Measurements from ENCODE around the gene ZNF705A.
"Not testable (repeated sequence)": the region's sequence is repeated elsewhere in the genome, so short reads cannot be mapped to it uniquely, and the experiment has no call there.

The ZNF705A gene

GRCh38 chr12:8156845-8157244, at the start of gene ZNF705A:
Gene ZNF705A (plus strand): TSS chr12:8157015. CDS start chr12:8172626, 15,611 bp downstream.
- no peak for DNase-seq

GRCh38 chr12:8108808-8109398, 47.9 kb upstream of the ZNF705A start:
- peak; percentile 80 for DNase-seq

DNA sequence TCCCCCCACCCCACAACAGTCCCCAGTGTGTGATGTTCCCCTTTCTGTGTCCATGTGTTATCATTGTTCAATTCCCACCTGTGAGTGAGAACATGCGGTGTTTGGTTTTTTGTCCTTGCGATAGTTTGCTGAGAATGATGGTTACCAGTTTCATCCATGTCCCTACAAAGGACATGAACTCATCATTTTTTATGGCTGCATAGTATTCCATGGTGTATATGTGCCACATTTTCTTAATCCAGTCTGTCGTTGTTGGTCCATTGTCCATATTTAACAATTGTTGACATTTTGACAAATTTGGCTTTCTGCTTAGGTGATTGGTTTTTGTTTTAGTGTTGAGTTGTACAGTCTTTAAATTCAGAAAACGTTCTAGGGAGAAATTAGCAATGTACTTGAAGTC, 43.7 kb upstream of the ZNF705A start:
- not testable (repeated sequence) for DNase-seq

DNA sequence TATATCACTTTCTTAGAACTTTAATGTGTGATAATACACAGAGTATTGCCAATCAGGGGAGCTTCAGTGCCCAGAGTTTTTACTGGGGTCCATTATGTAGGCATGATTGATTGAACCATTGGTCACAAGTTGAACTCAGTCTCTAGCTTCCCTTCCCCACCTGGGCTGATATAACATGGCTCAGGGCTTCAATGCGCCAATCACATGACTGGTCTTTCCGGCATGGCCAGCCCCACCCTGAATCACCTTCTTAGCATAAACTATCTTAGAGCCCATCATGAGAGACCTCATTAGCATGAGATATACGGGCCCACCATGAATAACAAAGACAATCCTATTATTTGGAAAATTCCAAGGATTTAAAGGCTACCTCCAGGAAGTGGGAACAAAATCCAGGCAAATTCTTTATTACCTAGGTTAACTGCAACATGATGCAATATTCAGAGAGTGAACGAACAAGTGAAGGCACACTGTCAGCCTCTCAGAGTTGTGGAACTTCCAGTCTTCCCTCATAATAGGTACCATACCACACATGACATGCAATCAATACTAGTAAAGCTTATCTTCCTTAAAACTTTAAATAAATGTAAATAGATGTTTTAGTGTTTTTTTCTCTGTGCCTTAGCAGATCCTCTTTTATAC, 36.6 kb upstream of the ZNF705A start:
- no peak for DNase-seq

- DNase-seq, result no peak
Observed at GRCh38 chr12:8123124-8123912, 33.5 kb upstream of the ZNF705A start, which contains the start of gene CLEC4A. Gene CLEC4A (plus strand): TSS chr12:8123617. CDS start chr12:8123879, 262 bp downstream.

DNA sequence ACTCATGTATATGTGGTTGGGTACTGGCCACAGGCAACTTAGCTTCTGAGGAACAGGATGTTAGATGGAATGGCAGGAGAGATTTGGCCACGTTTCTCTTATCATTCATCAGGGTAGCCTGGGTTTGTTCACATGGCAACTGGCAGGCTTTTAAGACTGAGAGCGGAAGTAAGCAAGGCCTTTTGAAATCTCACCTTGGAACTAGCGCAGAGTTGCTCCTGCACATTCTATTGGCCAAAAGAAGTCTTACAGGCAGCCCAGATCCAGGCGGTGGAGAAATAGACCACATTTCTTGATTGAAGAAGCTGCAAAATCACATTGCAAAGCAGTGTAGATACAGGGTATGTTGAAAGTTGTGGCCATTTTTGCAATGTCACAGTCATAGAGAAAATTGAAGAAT, 29.7 kb upstream of the ZNF705A start:
- DNase-seq, result peak; percentile 1

- not testable (repeated sequence) for DNase-seq
Observed at GRCh38 chr12:8133636-8134397, 23.0 kb upstream of the ZNF705A start.

DNA sequence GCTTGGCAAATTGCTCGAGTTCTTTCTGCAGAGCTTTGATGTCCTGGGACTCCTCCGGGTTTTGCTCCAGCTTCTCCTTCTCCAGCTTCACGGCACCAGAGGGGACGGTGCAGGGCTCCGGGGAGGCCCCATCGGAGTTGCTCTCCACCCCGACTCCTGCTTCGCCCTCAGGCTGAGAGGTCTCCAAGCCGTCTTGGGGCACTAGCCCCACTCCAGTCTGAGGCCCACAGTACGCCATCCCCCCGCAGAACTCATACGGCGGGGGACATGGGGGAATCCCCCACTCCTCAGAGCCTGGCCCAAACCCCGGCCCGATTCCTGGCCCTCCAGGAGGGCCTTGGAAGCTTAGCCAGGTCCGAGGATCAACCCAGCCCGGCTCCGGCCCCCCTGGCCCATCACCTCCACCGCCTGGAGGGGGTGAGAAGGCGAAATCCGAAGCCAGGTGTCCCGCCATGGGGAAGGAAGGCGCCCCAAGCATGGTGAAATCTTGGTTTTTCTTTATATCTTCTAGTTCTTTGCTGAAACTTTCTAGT, 22.4 kb upstream of the ZNF705A start:
- not testable (repeated sequence) for DNase-seq

DNA sequence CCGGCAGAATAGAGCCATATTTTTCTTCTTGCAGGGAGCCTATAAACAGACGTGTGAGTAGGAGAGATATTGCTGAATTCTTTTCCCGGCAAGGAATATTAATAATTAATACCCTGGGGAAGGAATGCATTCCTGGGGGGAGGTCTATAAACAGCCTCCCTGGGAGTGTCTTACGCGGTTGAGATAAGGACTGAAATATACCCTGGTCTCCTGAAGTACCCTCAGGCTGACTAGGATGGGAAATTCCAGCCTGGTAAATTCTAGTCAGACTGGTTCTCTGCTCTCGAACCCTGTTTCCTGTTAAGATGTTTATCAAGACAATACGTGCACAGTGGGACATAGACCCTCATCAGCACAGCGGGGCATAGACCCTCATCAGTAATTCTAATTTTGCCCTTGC, 15.2 kb upstream of the ZNF705A start:
- DNase-seq, result not testable (repeated sequence)

GRCh38 chr12:8143261-8143660, 13.6 kb upstream of the ZNF705A start:
- no peak for DNase-seq

- DNase-seq, result no peak
Observed at GRCh38 chr12:8145754-8146441, 10.9 kb upstream of the ZNF705A start.

DNA sequence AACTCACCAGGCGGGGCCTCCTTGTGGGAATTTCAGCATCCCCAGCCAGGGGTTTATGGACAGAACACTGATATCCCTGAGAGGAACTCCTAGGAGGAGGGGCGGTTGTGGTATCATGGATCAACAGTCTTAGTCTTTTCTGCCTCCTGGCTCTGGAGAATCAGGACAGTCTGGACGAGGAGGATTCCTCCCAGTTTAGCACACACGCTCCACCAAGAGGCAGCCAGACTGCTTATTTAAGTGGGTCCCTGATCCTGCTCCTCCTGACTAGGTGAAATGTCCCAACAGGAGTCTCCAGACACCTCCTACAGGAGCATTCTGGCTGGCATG, 10.4 kb upstream of the ZNF705A start:
- DNase-seq, result no peak

DNA sequence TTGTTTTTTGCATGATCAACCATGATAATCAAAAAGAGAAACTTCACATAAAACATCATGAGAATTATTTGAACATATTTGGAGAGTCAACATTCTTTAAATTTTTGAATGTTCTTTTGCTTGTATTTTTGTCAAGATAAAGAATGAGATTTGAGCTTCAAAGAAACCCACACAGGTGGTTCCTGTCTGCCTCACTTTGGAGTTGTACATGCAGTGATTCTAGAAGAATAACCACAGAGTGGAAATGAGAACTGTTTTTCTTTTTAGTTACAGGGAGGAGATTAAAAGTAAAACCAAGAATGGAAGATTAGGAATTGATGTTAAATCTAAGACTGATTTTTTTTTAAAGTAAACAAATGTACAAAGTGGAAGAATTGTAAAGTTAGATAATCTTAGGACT, 2.3 kb upstream of the ZNF705A start:
- no peak for DNase-seq

GRCh38 chr12:8156416-8156815, 399 bp upstream of the ZNF705A start:
- DNase-seq, result no peak

DNA sequence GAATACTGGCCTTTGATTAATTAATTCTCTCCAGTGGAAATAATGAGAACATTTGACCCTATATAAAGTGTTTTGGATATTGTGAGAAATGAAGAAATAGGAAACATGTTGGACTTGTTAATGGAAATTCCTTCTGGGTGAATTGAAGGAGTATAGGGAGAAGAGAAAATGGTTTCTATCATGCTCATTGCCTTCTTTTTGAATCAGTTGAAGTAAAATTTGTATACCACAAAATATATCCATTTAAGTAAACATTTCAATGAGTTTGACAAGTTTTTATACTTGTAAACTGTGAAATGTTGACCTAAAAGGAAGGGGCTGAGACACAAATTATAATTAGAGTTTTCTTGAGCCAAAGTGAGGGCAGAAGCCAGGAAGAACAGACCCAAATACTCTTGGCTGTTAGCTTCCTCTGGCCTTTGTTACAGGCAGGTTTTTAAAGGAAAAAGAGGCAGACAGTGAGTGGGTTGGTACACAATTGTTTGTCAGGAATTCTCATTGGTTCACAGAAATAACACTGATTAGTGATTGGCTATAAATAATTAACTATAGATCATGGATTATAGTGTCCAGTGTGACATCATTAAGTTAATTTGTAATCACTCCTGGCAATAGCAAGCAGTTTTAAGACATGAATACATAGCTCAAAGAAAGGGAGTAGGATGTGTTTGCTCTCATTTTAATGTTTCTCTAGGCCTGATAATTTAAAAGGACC, 826 bp downstream of the ZNF705A start:
- no peak for DNase-seq

GRCh38 chr12:8172911-8173310, 16.1 kb downstream of the ZNF705A start:
- not testable (repeated sequence) for DNase-seq

DNA sequence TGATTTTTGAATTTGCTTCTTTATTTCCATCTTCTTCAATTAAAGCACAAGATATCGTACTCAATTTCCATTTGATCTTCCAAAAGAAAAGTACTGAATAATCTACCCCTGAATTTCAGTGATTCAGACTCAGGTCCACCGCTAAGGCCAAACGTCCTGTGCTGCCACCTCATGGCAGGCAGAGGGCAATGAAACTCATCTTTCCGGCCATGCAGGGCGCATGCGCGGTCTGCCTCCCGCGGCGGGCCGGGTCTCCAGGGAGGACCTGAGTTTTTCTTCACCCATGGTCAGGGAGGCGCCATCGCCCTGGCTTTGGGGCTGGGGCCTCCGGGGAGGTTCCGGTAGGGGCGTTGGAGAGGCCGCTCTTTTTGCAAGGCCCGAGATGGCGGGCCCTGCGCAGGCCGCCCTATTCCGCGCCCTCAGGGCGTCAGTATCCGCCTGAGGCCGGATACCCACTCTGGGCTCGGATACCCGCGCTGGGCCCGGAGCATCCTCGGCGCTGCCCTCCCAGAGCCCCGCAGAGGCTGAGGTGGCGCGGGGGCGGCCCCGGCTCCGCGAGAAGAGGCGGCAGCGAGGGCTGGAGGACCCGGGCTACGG, 23.3 kb downstream of the ZNF705A start:
- peak; percentile 73 for DNase-seq

- DNase-seq, result not testable (repeated sequence)
Observed at GRCh38 chr12:8181271-8181670, 24.5 kb downstream of the ZNF705A start.

DNA sequence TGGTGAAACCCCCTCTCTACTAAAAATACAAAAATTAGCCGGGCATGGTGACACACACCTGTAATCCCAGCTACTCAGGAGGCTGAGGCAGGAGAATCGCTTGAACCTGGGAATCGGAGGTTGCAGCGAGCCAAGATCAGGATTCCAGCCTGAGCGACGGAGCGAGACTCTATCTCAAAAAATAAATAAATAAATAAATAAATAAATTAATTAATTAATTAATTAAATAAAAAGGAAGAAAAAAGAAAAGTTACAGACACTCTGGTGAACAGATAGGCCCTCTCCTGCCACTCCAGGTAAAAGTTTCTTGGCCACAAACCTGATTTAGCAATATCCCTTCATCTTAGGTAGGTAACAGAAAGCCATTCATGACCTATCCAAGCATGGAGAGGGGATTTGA, 26.1 kb downstream of the ZNF705A start:
- DNase-seq, result not testable (repeated sequence)

- not testable (repeated sequence) for DNase-seq
Observed at GRCh38 chr12:8183346-8183745, 26.5 kb downstream of the ZNF705A start.

- not testable (repeated sequence) for DNase-seq
Observed at GRCh38 chr12:8184206-8184605, 27.4 kb downstream of the ZNF705A start.
